NCI-H748 (cell line): ENCODE data around the gene STX16.
A peak's percentile ranks its signal among the peaks of the same experiment; 100 is the strongest.
"Not testable (repeated sequence)": the region's sequence is repeated elsewhere in the genome, so short reads cannot be mapped to it uniquely, and the experiment has no call there.

Experiments
- DNase-seq: peaks from one replicate; lab custom pipeline; 2025; ENCODE audit not compliant: unreplicated experiment; lab: John Stamatoyannopoulos, UW

Gene STX16

DNA sequence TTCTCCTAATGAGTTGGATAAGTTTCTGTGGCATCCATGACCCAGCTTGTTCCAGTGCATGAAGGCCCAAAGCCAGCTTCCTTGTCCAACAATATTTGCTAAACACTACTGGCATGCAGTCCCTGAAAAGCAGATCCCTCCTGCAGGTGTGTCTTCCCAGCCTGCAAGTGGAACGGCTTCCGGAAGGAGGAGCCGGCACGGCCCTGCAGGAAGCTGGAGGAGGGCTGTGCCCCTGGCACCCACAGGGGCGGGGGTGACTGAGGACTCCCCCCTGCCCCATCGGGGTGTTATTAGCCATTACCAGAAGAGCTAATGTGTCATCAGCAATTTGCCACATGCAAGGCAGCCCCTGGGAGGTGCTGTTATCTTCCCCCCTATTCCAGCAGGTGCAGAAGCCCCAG is 68.9 kb downstream of the STX16 start:
- peak; percentile 5 for DNase-seq

DNA sequence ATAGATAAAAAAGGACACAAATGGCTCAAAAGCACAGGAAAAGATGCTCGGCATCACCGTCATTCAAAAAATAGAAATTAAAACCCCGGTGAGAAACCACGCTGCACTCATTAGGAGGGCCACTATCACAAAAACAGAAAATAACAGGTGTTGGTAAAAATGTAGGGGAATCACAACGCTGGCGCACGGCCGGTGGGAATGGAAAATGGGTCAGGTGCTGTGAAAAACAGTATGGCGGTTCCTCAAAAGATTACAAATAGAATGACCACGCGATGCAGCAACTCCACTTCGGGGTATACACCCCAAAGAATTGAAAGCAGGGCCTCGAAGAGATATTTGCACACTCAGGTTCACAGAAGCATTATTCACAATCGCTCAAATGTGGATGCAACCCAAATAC is 69.8 kb downstream of the STX16 start:
- no peak for DNase-seq

DNA sequence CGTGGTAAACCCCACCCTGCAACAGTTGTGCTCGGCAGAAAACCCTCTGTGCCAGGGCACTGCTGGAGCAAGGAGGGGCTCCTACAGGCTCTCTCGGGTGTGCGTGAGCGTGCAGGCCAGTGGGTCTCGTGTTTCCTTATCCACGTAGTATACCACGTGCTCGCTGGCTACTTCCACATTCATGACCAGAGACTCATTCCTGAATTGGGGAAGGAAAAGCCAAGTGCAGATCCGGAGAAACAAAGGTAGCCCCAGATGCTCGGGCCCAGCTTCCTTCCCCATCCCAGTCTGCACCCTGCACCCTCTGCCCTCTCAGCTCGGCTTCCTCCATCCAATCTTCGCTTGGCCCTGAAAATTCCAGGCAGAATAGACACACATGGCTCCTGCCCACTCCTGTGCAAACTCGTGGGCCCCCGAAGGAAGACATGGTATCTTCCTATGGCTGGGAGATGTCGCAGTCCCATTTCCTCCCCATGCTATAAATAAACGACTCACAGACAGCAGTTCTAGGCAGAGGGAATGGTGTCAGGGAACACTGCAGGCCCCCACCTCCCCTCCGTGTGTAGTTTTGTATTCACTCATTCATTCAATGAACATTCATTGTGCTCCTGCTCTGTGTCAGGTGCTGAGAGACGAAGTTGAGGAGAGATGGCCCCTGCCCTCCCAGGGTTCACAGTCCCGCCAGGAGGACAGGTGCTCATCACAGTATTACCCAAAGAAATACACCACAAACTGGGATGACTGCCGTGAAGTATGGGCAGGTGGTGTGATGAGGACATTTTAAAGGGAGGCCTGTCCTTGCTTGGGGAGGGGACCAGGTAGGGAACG is 71.1 kb downstream of the STX16 start:
- DNase-seq = no peak

DNA sequence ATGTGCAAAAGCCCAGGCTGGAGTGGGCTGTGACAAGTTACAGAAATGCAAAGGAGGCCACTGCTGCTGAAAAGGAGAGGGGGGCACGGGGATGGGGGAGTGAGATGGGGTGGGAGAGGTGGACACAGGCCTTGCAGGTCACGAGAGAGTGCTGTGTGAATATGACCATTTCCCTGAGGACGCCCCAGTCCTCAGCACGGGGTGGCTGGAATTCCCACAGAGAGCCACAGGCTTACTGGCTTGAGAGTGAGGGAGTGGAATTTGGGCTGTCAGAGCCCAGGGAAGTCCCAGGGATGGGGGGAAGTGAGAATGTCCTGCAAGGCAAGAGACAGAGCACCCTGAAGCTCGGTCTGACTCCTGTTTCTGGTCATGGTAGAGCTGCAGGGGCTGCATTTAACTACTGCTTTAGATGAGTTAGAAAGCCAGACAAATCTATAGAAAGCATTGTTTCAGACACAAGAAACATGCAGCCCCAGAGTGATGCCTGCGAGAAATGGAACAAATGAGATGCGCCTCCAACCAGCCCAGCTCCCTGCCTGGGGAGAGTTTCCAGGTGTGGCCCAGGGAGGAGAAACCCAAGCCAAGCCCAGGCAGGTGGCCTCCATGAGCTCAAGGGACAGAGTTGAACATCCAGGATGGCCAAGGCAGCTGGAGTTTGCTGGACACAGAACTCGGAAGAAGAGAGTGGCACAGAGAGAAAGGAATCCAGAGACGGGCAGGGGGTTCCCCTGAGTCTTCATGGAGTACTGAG is 72.0 kb downstream of the STX16 start:
- DNase-seq = no peak

DNA sequence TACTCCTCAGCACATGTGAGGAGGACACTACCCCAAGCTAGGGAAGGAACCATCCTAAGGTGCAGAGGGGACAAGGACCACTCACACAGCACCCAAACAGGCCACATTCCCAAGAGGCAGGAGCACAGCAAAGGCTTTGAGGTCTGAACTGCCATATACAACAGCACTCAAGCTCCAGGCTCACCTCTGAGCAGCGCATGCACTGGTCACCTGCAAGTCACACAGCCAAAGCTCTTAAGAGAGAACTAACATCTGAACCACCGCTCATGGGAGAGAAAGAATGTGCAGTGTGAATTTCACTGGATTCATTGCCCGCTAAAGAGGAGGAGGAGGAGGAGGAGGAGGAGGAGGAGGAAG is 72.5 kb downstream of the STX16 start:
- DNase-seq = no peak

DNA sequence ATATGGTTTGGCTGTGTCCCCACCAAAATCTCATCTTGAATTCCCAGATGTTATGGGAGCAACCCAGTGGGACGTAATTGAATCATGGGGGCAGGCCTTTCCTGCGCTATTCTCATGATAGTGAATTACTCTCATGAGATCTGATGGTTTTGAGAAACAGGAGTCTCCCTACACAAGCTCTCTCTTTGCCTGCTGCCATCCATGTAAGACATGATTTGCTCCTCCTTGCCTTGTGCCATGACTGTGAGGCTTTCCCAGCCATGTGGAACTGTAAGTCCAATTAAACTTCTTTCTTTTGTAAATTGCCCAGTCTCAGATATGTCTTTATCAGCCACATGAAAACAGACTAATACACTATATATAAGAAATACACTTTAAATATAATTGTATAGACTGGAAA is 75.1 kb downstream of the STX16 start:
- not testable (repeated sequence) for DNase-seq
